ENCODE measurements around the gene PARP6. TPM values are rescaled to one million over a fixed set of nuclear protein-coding genes. Genes with fewer than 3 reads are reported as not detected.

PARP6 gene
- polyA plus RNA-seq, 1 of the 3 experiments (the other 2 are of a cell fraction) = 57.7 TPM

DNA sequence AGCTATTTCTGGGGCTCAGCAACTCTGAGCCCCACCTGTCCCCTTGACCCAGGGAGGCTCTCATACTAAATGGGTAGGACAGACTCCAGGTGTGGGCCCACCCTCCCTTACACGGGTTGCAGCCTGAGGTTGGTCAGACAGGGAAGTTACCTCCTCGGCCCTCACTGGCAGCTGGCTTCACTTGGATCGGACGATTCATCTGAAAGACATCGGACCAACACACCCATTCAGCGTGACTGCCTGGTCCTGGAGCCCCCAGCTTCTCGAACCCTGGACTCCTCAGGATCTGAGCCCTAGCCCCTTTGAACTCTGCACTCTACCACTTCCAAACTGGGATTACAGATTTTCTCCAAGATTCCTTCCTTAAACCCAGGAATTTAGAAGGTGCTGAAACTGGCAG lies 32.2 kb upstream of the PARP6 start (continued):
- TF ChIP-seq FOXM1 (IDR thresholded peaks at IDR 0.05; ENCODE audit: low read depth) = no peak

DNA sequence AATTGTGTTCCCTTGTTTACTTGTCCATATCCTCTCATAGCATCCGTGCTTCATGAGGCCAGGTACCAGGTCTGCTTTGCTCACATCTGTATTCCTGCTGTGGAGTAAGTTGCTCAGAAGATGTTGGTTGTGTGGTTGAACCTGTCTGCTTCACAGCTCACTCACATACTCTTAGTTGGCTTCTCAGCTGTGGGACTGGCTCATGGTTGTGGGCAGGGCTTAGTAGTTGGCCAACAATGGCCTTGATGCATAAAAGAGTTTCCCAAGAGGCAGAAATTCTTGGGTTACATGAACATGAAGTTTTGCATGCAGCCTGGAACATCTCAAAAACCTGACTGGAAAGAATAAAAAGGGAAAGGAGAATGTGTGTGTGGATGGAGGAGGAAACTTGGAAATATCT lies 30.6 kb upstream of the PARP6 start:
- H3K9me3 ChIP-seq = no peaks in the 10 kb centered on the region
- DNase-seq = no peak
- H3K27me3 ChIP-seq (ENCODE audit: insufficient read depth) = no peaks in the 10 kb centered on the region; the same call in 1 of the 2 replicates
- ChIA-PET POLR2A (no interaction called here), CTCF (no interaction called here)
- H3K79me2 ChIP-seq (ENCODE audit: insufficient read depth) = no peaks in the 10 kb centered on the region
- 23% methylated on average over 1 of the region's 1 CpG for WGBS (ENCODE audit: low lambda C conversion rate)
- no peaks in the 10 kb centered on the region for H3F3A ChIP-seq (replicated peaks; ENCODE audit: insufficient read depth)
- no peak overlapping the region for H3K27ac ChIP-seq (ENCODE audit: low read depth in 2 of 2, low read length in 1 of 2)
- no peaks in the 10 kb centered on the region for H3K36me3 ChIP-seq (replicated peaks in 1 of 2; ENCODE audit: control insufficient read depth in 1 of 2, insufficient read depth in 2 of 2, low read length in 1 of 2)
- H3K9me2 ChIP-seq = no peaks in the 10 kb centered on the region
- H3K4me2 ChIP-seq = no peak overlapping the region
- H3K4me1 ChIP-seq (ENCODE audit: control insufficient read depth in 1 of 2, insufficient read depth in 2 of 2, low read depth in 1 of 2, low read length in 1 of 2) = peaks cover 0 to 7% of the 10 kb centered on the region in 2 experiments; a peak in 1 of 4 replicates
- H3K4me3 ChIP-seq (ENCODE audit: low read depth in 2 of 2, low read length in 1 of 2) = no peak overlapping the region
- no peaks in the 10 kb centered on the region for H4K20me1 ChIP-seq (ENCODE audit: insufficient read depth)
- H3K9ac ChIP-seq = no peak overlapping the region
- no peak for TF ChIP-seq SIN3A (IDR thresholded peaks at IDR 0.05; ENCODE audit: borderline replicate concordance, low read depth, low read length)
- no peak for TF ChIP-seq RXRA (IDR thresholded peaks at IDR 0.05; ENCODE audit: borderline replicate concordance, low read depth)
- TF ChIP-seq, protein P1, sequence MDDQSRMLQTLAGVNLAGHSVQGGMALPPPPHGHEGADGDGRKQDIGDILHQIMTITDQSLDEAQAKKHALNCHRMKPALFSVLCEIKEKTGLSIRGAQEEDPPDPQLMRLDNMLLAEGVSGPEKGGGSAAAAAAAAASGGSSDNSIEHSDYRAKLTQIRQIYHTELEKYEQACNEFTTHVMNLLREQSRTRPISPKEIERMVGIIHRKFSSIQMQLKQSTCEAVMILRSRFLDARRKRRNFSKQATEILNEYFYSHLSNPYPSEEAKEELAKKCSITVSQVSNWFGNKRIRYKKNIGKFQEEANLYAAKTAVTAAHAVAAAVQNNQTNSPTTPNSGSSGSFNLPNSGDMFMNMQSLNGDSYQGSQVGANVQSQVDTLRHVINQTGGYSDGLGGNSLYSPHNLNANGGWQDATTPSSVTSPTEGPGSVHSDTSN (IDR thresholded peaks at IDR 0.05) = no peak
- TF ChIP-seq SMC3 (IDR thresholded peaks at IDR 0.05; ENCODE audit: low read depth, low read length) = no peak
- TF ChIP-seq TAF1 (IDR thresholded peaks at IDR 0.05; ENCODE audit: borderline replicate concordance, low read depth, low read length) = no peak
- TF ChIP-seq JUND (IDR thresholded peaks at IDR 0.05) = no peak
- TF ChIP-seq RCOR1 (IDR thresholded peaks at IDR 0.05; ENCODE audit: low read length) = no peak
- no peak for TF ChIP-seq FOXJ3 (CRISPR knock-in tag; IDR thresholded peaks at IDR 0.05)
- no peak for TF ChIP-seq YY1 (IDR thresholded peaks at IDR 0.05; ENCODE audit: low read depth)
- H2AFZ ChIP-seq (ENCODE audit: low read depth) = no peak overlapping the region

DNA sequence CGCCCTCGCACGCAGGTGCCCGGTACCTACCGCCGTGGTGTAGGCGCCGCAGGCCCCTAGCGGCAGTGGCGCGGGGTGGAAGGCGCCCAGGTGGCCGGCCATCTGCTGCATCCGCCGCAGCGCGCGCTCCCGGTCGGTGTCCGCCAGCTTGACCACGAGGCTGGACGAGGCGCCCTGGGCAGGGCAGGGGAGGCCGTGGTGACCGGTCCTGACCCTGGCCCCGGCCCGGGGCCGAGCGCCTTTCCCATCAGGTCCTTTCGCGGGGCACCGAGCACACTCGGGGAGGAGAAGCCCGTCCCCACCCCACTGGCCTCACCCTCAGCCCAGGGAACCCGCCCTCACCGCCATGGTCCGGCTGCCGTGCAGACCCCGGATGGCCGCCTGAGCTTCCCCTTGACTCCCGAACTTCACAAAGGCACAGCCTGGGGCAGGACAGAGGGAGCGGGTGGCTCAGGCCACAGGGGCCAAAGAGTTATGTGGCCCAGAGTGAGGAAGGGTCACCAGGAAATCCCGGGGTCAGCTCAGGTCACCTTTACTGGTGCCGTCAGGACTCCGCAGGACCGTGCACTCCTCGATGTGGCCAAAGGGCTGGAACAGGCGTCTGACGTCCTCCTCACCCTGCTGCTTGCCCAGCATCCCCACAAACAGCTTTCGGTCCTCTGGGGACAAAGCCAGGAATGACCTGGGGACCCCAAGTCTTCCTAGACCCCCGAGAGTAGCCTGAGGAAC lies 17.4 kb upstream of the PARP6 start:
- Histone ChIP-seq H3K27me3 (ENCODE audit: insufficient read depth) (no peaks in the 10 kb centered on the region; the same call in 1 of the 2 replicates), H2AFZ (ENCODE audit: low read depth) (no peak overlapping the region), H3K36me3 (replicated peaks in 1 of 2; ENCODE audit: control insufficient read depth in 1 of 2, insufficient read depth in 2 of 2, low read length in 1 of 2) (no peaks in the 10 kb centered on the region), H3K9ac (no peak overlapping the region), H3K4me1 (ENCODE audit: control insufficient read depth in 1 of 2, insufficient read depth in 2 of 2, low read depth in 1 of 2, low read length in 1 of 2) (no peaks in the 10 kb centered on the region), H3K9me3 (no peaks in the 10 kb centered on the region), H3K79me2 (ENCODE audit: insufficient read depth) (no peaks in the 10 kb centered on the region), H3K4me2 (no peak overlapping the region), H3K9me2 (no peaks in the 10 kb centered on the region), H3K27ac (ENCODE audit: low read depth in 2 of 2, low read length in 1 of 2) (no peak overlapping the region), H3K4me3 (ENCODE audit: low read depth in 2 of 2, low read length in 1 of 2) (no peak overlapping the region), H3F3A (replicated peaks; ENCODE audit: insufficient read depth) (no peaks in the 10 kb centered on the region), H4K20me1 (ENCODE audit: insufficient read depth) (no peaks in the 10 kb centered on the region)
- 84% methylated on average over 29 of the region's 52 CpGs for WGBS (ENCODE audit: low lambda C conversion rate)
- POLR2A ChIA-PET = no interaction called here
- CTCF ChIA-PET = interaction anchor here (1.0 kb wide), 1 partner anchor 17 kb away, joined by 3 read pairs; the partner anchor contains the start of gene PARP6
- peak; percentile 24 for DNase-seq
- TF ChIP-seq MEF2A (IDR thresholded peaks at IDR 0.05; ENCODE audit: borderline replicate concordance, low read depth) (no peak), FOXM1 (IDR thresholded peaks at IDR 0.05; ENCODE audit: low read depth) (no peak), TCF12 (IDR thresholded peaks at IDR 0.05) (no peak), NFIC (IDR thresholded peaks at IDR 0.05; ENCODE audit: borderline replicate concordance) (no peak), YY1 (IDR thresholded peaks at IDR 0.05; ENCODE audit: low read depth) (no peak), RCOR1 (IDR thresholded peaks at IDR 0.05; ENCODE audit: low read length) (no peak), NRF1 (IDR thresholded peaks at IDR 0.05; ENCODE audit: low read depth, low read length) (no peak)
- TF ChIP-seq, protein P1 (IDR thresholded peaks at IDR 0.05) = no peak

All from SK-N-SH (cell line).